ENCODE results near the gene FBXW11.

DNA sequence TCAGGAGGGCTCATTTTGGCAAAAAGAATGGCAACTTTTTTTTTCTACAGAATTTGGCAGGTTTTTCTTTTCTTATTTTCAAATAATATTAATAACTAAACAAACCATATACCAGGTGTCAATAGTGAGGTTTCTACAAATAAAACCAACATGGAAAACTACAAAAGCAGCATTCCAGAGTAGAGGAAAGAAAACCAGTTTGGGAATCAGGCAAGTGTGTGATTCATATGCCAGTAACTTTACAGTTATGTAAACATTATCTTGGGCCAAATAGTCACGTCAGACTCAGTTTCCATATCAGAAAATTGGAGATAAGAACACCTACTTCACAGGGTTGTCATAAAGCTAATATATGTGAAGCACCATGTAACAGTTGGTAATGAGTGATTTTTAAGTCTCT lies 51.7 kb downstream of the FBXW11 start:
- TF ChIP-seq POLR2A (IDR thresholded peaks at IDR 0.05; ENCODE audit: low read depth, low read length) (no peak), POLR2AphosphoS5 (IDR thresholded peaks at IDR 0.05; ENCODE audit: low read depth, low read length) (no peak)

All from GM12892 (cell line).